Subcutaneous abdominal adipose tissue (tissue), 5 donors: ENCODE results near the gene PPA1.
"Not testable (repeated sequence)": the region's sequence is repeated elsewhere in the genome, so short reads cannot be mapped to it uniquely, and the experiment has no call there.

Experiments
- H3K27ac ChIP-seq: one replicate; pipeline ENCODE4 v1.7.0; 2013; ENCODE audit warnings: low read depth, mild to moderate bottlenecking, inconsistent platforms, low read length, moderate library complexity
- H3K27me3 ChIP-seq, 5 donors: one replicate each; pipeline ENCODE4 v1.7.0; 2013; ENCODE audit warnings: low read length in 5 of 5, inconsistent platforms in 1 of 5; ENCODE audit not compliant: control insufficient read depth in 5 of 5, insufficient read depth in 4 of 5
- H3K36me3 ChIP-seq, 5 donors: one replicate each; pipeline ENCODE4 v1.7.0; 2013; ENCODE audit warnings: low read length in 5 of 5; ENCODE audit not compliant: control insufficient read depth in 5 of 5, insufficient read depth in 5 of 5
- H3K4me1 ChIP-seq, 5 donors: one replicate each; pipeline ENCODE4 v1.7.0; 2013; ENCODE audit warnings: low read length in 5 of 5, mild to moderate bottlenecking in 3 of 5, moderate library complexity in 1 of 5; ENCODE audit not compliant: control insufficient read depth in 5 of 5, insufficient read depth in 5 of 5
- H3K4me3 ChIP-seq, 5 donors: one replicate each; pipeline ENCODE4 v1.7.0; 2013; ENCODE audit warnings: low read length in 5 of 5, low read depth in 1 of 5
- H3K9ac ChIP-seq, 5 donors: one replicate each; pipeline ENCODE4 v1.7.0; 2013; ENCODE audit warnings: low read length in 5 of 5, mild to moderate bottlenecking in 4 of 5, moderate library complexity in 3 of 5
- H3K9me3 ChIP-seq, 5 donors: one replicate each; pipeline ENCODE4 v1.7.0; 2013; ENCODE audit warnings: low read length in 5 of 5; ENCODE audit not compliant: control insufficient read depth in 5 of 5
- donor health status: healthy.
- donor health status: healthy.
- donor health status: healthy.
- donor health status: healthy.
- donor health status: healthy.

Gene PPA1

GRCh38 chr10:70237958-70238536, 4.8 kb upstream of the PPA1 start:
- peaks cover 2 to 19% (median 13%) of the 10 kb centered on the region in 5 donors for H3K4me1 ChIP-seq
- not testable (repeated sequence) for H3K27ac ChIP-seq, H3K36me3 ChIP-seq

GRCh38 chr10:70234668-70235447, 1.6 kb upstream of the PPA1 start:
- Histone ChIP-seq H3K4me3 (no peak overlapping the region), H3K9ac (peak overlapping the region in 1 of 5 donors; percentile 41), H3K36me3 (peaks cover 0 to 3% (median 0%) of the 10 kb centered on the region in 5 donors), H3K9me3 (no peaks in the 10 kb centered on the region), H3K27ac (peak overlapping the region; percentile 74), H3K4me1 (peaks cover 2 to 36% (median 34%) of the 10 kb centered on the region in 5 donors), H3K27me3 (peaks cover 0 to 3% (median 0%) of the 10 kb centered on the region in 5 donors)

More at GRCh38 chr10:70237958-70238536, 4.8 kb upstream of the PPA1 start:
- not testable (repeated sequence) for H3K4me3 ChIP-seq, H3K27me3 ChIP-seq, H3K9ac ChIP-seq, H3K9me3 ChIP-seq

GRCh38 chr10:70233939-70234300, 691 bp upstream of the PPA1 start:
- Histone ChIP-seq H3K36me3 (peaks cover 0 to 5% (median 0%) of the 10 kb centered on the region in 5 donors), H3K27ac (peak overlapping the region; percentile 74), H3K9ac (peak overlapping the region in 4 of 5 donors; percentile 75 to 83 (median 78)), H3K9me3 (no peaks in the 10 kb centered on the region), H3K4me3 (peak overlapping the region; percentile 49 to 82 (median 76)), H3K4me1 (peaks cover 2 to 42% (median 34%) of the 10 kb centered on the region in 5 donors), H3K27me3 (peaks cover 0 to 3% (median 0%) of the 10 kb centered on the region in 5 donors)

- Histone ChIP-seq H3K27ac (peak overlapping the region; percentile 74), H3K27me3 (peaks cover 0 to 2% (median 0%) of the 10 kb centered on the region in 5 donors), H3K36me3 (peaks cover 0 to 9% (median 4%) of the 10 kb centered on the region in 5 donors), H3K9me3 (no peaks in the 10 kb centered on the region), H3K9ac (peak overlapping the region; percentile 59 to 98 (median 93)), H3K4me1 (peaks cover 2 to 53% (median 45%) of the 10 kb centered on the region in 5 donors), H3K4me3 (peak overlapping the region; percentile 76 to 91 (median 87))
These were observed 445 bp downstream of the PPA1 start for GRCh38 chr10:70232859-70233108.

- Histone ChIP-seq H3K36me3 (peaks cover 0 to 9% (median 4%) of the 10 kb centered on the region in 5 donors), H3K9ac (peak overlapping the region; percentile 59 to 98 (median 93)), H3K9me3 (no peaks in the 10 kb centered on the region), H3K27ac (peak overlapping the region; percentile 74), H3K4me1 (peaks cover 2 to 58% (median 49%) of the 10 kb centered on the region in 5 donors), H3K4me3 (peak overlapping the region; percentile 76 to 91 (median 87)), H3K27me3 (no peaks in the 10 kb centered on the region)
These were observed 922 bp downstream of the PPA1 start for GRCh38 chr10:70232155-70232858.

GRCh38 chr10:70228491-70228890, 4.7 kb downstream of the PPA1 start:
- Histone ChIP-seq H3K27ac (no peak overlapping the region), H3K4me3 (no peak overlapping the region), H3K4me1 (peaks cover 0 to 55% (median 35%) of the 10 kb centered on the region in 5 donors), H3K36me3 (peaks cover 0 to 14% (median 8%) of the 10 kb centered on the region in 5 donors), H3K27me3 (no peaks in the 10 kb centered on the region), H3K9ac (peak overlapping the region in 1 of 5 donors; percentile 20), H3K9me3 (no peaks in the 10 kb centered on the region)

GRCh38 chr10:70227548-70228320, 5.5 kb downstream of the PPA1 start:
- Histone ChIP-seq H3K9me3 (no peaks in the 10 kb centered on the region), H3K36me3 (peaks cover 0 to 14% (median 8%) of the 10 kb centered on the region in 5 donors), H3K27me3 (no peaks in the 10 kb centered on the region), H3K9ac (peak overlapping the region in 1 of 5 donors; percentile 20), H3K4me1 (peaks cover 0 to 53% (median 32%) of the 10 kb centered on the region in 5 donors), H3K4me3 (no peak overlapping the region), H3K27ac (peak overlapping the region; percentile 6)

- Histone ChIP-seq H3K27me3 (no peaks in the 10 kb centered on the region), H3K9ac (no peak overlapping the region), H3K36me3 (peaks cover 0 to 12% (median 4%) of the 10 kb centered on the region in 5 donors), H3K4me3 (no peak overlapping the region), H3K4me1 (peaks cover 0 to 35% (median 21%) of the 10 kb centered on the region in 5 donors), H3K27ac (no peak overlapping the region), H3K9me3 (no peaks in the 10 kb centered on the region)
These were observed 9.5 kb downstream of the PPA1 start for GRCh38 chr10:70223728-70224127.

GRCh38 chr10:70222811-70223447, 10.3 kb downstream of the PPA1 start:
- not testable (repeated sequence) for H3K4me3 ChIP-seq, H3K9ac ChIP-seq, H3K27me3 ChIP-seq, H3K9me3 ChIP-seq, H3K27ac ChIP-seq
- Histone ChIP-seq H3K36me3 (peaks cover 2 to 12% (median 4%) of the 10 kb centered on the region in 5 donors), H3K4me1 (peaks cover 0 to 27% (median 13%) of the 10 kb centered on the region in 5 donors)
